ENCODE measurements around the gene LONRF3. TPM values are rescaled to one million over a fixed set of nuclear protein-coding genes. Genes with fewer than 3 reads are reported as not detected.

LONRF3 gene
- polyA plus RNA-seq, 3 donors = 1.2 to 4.9 (median 1.6) TPM

DNA sequence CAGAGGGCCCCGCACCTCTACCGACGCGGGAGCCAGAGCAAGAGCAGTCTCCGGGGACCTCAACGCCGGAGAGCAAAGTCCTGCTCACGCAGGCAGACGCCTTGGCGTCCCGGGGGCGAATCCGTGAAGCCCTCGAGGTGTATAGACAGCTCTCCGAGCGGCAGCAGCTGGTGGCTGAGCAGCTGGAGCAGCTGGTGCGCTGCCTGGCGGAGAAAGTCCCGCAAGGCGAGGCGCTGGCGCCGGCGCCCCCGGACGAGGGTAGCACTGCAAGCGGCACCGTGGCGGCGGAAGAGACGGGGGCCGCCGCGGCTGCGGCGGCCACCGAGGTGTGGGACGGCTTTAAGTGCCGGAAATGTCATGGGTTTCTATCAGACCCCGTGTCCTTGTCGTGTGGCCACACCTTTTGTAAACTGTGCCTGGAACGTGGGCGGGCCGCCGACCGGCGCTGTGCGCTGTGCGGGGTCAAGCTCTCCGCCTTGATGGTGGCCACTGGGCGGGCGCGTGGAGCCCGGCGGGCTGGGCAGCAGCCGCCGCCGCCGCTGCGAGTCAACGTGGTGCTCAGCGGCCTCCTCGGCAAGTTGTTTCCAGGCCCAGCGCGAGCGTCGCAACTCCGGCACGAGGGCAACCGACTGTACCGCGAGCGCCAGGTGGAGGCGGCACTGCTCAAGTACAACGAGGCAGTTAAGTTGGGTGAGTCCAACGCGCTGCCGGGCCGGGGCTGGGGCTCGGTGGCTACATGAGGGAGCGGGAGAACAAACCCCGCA lies 672 bp downstream of the LONRF3 start:
- peak overlapping the region; percentile 72 for H3K4me2 ChIP-seq (replicated peaks; ENCODE audit: extremely low read depth, low read length, poor library complexity, severe bottlenecking)
- H3K4me3 Mint-ChIP-seq = peak overlapping the region; percentile 95 to 98
- H3K27ac ChIP-seq (ENCODE audit: low read depth in 1 of 2, low read length in 2 of 2) = peak overlapping the region; percentile 69 to 74
- 0% methylated on average over 81 of the region's 82 CpGs for WGBS (ENCODE audit: insufficient coverage)
- intact Hi-C loops (cut with micrococcal nuclease) = loop anchor here in 1 of 2 donors (5.0 kb wide), 1 partner anchor 42 kb away; no protein-coding TSS in a partner anchor
- H3K4me3 ChIP-seq (replicated peaks in 1 of 3; ENCODE audit: low read depth in 2 of 3, low read length in 3 of 3) = peak overlapping the region; percentile 49 to 78 (median 75)
- peak overlapping the region; percentile 84 to 95 (median 91) for H3K27ac Mint-ChIP-seq
- peaks cover 3% of the 10 kb centered on the region for H3K79me2 ChIP-seq (ENCODE audit: insufficient read depth, low read length)
- H3K9me3 ChIP-seq (replicated peaks in 1 of 2; ENCODE audit: control insufficient read depth in 1 of 2, insufficient read depth in 1 of 2, low read length in 2 of 2) = peaks cover 0 to 4% of the 10 kb centered on the region in 2 donors
- peak in 2 of 3 donors; percentile 19 to 37 for DNase-seq
- H3K4me1 Mint-ChIP-seq = peaks cover 38% of the 10 kb centered on the region
- peaks cover 0 to 8% of the 10 kb centered on the region in 2 donors for H3K36me3 ChIP-seq (replicated peaks in 1 of 2; ENCODE audit: control insufficient read depth in 1 of 2, insufficient read depth in 2 of 2, low read length in 2 of 2)
- peaks cover 17 to 35% of the 10 kb centered on the region in 2 donors for H3K27me3 ChIP-seq (ENCODE audit: control insufficient read depth in 2 of 2, insufficient read depth in 2 of 2, low read length in 2 of 2)
- H3K36me3 Mint-ChIP-seq = peaks cover 11 to 12% of the 10 kb centered on the region in 2 donors
- peaks cover 12% of the 10 kb centered on the region for H4K20me1 ChIP-seq (ENCODE audit: insufficient read depth, low read length)
- peaks cover 39 to 41% of the 10 kb centered on the region in 2 donors for H3K4me1 ChIP-seq (ENCODE audit: control insufficient read depth in 1 of 2, insufficient read depth in 2 of 2, low read length in 2 of 2)
- H2AFZ ChIP-seq (ENCODE audit: insufficient read depth, low read depth, low read length, poor library complexity, severe bottlenecking) = peak overlapping the region; percentile 53
- peaks cover 0 to 30% (median 14%) of the 10 kb centered on the region in 7 donors for H3K9me3 Mint-ChIP-seq
- peaks cover 25 to 40% (median 35%) of the 10 kb centered on the region in 3 donors for H3K27me3 Mint-ChIP-seq (ENCODE audit: low read depth in 3 of 3)
- H3K9ac ChIP-seq (ENCODE audit: insufficient read depth, low read length, poor library complexity, severe bottlenecking) = peak overlapping the region; percentile 72
- TF ChIP-seq, protein P1, sequence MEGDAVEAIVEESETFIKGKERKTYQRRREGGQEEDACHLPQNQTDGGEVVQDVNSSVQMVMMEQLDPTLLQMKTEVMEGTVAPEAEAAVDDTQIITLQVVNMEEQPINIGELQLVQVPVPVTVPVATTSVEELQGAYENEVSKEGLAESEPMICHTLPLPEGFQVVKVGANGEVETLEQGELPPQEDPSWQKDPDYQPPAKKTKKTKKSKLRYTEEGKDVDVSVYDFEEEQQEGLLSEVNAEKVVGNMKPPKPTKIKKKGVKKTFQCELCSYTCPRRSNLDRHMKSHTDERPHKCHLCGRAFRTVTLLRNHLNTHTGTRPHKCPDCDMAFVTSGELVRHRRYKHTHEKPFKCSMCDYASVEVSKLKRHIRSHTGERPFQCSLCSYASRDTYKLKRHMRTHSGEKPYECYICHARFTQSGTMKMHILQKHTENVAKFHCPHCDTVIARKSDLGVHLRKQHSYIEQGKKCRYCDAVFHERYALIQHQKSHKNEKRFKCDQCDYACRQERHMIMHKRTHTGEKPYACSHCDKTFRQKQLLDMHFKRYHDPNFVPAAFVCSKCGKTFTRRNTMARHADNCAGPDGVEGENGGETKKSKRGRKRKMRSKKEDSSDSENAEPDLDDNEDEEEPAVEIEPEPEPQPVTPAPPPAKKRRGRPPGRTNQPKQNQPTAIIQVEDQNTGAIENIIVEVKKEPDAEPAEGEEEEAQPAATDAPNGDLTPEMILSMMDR (IDR thresholded peaks at IDR 0.05) = no peak

DNA sequence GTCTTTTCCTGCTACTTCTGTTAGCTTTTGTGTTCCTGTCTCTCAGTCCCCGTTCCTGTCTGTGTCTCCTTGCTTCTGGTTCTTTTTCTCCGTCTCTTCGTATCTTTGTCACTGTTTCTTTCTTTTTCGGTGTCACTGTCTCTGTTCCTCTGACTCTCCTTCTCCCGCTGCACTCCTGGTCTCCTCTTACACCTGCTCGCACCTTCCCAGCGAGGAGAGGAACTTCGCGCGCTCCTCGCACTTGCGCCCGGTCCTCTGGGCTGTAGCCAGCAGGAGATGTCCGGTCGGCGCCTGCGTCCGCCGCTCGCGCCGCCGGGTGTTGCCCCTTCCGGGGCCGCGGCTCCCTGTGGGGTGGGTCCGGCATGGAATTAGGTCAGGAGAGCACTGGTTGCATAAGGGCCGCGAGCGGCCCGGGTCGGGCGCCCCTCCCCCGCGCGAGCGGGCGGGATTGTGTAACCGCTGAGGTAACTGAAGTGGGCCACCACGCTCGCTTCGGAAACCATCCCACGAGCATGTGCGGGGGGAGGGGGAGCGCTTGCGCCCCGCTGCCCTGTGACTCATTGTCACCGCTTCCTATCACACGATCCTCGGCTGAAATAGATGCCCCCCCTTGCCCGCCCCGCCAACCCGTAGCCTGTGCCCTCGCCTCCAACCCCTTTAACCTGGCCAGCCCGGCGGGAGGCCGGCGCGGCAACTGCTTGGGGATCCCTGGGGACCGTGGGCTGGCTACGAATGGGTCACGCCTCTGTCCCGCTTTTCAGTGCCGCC lies 1.6 kb downstream of the LONRF3 start:
- H3K36me3 ChIP-seq (replicated peaks in 1 of 2; ENCODE audit: control insufficient read depth in 1 of 2, insufficient read depth in 2 of 2, low read length in 2 of 2) = peaks cover 0 to 9% of the 10 kb centered on the region in 2 donors
- Mint-ChIP-seq H3K4me3 (peak overlapping the region; percentile 95 to 98), H3K9me3 (peaks cover 0 to 27% (median 14%) of the 10 kb centered on the region in 7 donors), H3K36me3 (peaks cover 15 to 18% of the 10 kb centered on the region in 2 donors), H3K27me3 (ENCODE audit: low read depth in 3 of 3) (peaks cover 21 to 30% (median 28%) of the 10 kb centered on the region in 3 donors), H3K4me1 (peaks cover 45% of the 10 kb centered on the region), H3K27ac (peak overlapping the region; percentile 87 to 94 (median 91))
- intact Hi-C loops (cut with micrococcal nuclease) = loop anchor here in 1 of 2 donors (5.0 kb wide), 1 partner anchor 41 kb away; no protein-coding TSS in a partner anchor
- H3K9ac ChIP-seq (ENCODE audit: insufficient read depth, low read length, poor library complexity, severe bottlenecking) = peak overlapping the region; percentile 72
- WGBS (ENCODE audit: insufficient coverage) = 0% methylated on average over 13 of the region's 64 CpGs
- H3K4me3 ChIP-seq (replicated peaks in 1 of 3; ENCODE audit: low read depth in 2 of 3, low read length in 3 of 3) = peak overlapping the region; percentile 49 to 78 (median 75)
- H4K20me1 ChIP-seq (ENCODE audit: insufficient read depth, low read length) = peaks cover 12% of the 10 kb centered on the region
- peak overlapping the region; percentile 72 for H3K4me2 ChIP-seq (replicated peaks; ENCODE audit: extremely low read depth, low read length, poor library complexity, severe bottlenecking)
- H3K27me3 ChIP-seq (ENCODE audit: control insufficient read depth in 2 of 2, insufficient read depth in 2 of 2, low read length in 2 of 2) = peaks cover 17 to 29% of the 10 kb centered on the region in 2 donors
- H3K4me1 ChIP-seq (ENCODE audit: control insufficient read depth in 1 of 2, insufficient read depth in 2 of 2, low read length in 2 of 2) = peaks cover 39 to 41% of the 10 kb centered on the region in 2 donors
- TF ChIP-seq, protein P1 (IDR thresholded peaks at IDR 0.05) = no peak
- H3K27ac ChIP-seq (ENCODE audit: low read depth in 1 of 2, low read length in 2 of 2) = peak overlapping the region; percentile 42 to 74
- H3K9me3 ChIP-seq (replicated peaks in 1 of 2; ENCODE audit: control insufficient read depth in 1 of 2, insufficient read depth in 1 of 2, low read length in 2 of 2) = peaks cover 0 to 4% of the 10 kb centered on the region in 2 donors
- peak; percentile 87 to 92 (median 90) for DNase-seq
- peaks cover 3% of the 10 kb centered on the region for H3K79me2 ChIP-seq (ENCODE audit: insufficient read depth, low read length)
- no peak overlapping the region for H2AFZ ChIP-seq (ENCODE audit: insufficient read depth, low read depth, low read length, poor library complexity, severe bottlenecking)
